KOPT-K1 (cell line): Measurements from ENCODE around the gene AKIRIN1.
"Not testable (repeated sequence)": the region's sequence is repeated elsewhere in the genome, so short reads cannot be mapped to it uniquely, and the experiment has no call there.

Experiments used
- H3K27ac ChIP-seq: fragments of 200-600 bp; sonication (generic); 2 replicates; pipeline ENCODE4 v1.5.1; 2016; ENCODE audit warnings: antibody characterized with exemption, mild to moderate bottlenecking, low read depth, low read length; ENCODE audit not compliant: poor library complexity, severe bottlenecking
- H3K36me3 ChIP-seq: fragments of 200-600 bp; sonication (generic); 2 replicates; pipeline ENCODE4 v1.5.1; 2017; ENCODE audit warnings: antibody characterized with exemption, mild to moderate bottlenecking, low read length, moderate library complexity; ENCODE audit not compliant: insufficient read depth
- H3K9me3 ChIP-seq: fragments of 200-600 bp; sonication (generic); 2 replicates; pipeline ENCODE4 v1.5.1; 2017; ENCODE audit warnings: antibody characterized with exemption, low read length, mild to moderate bottlenecking; ENCODE audit not compliant: insufficient read depth, poor library complexity, severe bottlenecking

Gene AKIRIN1

GRCh38 chr1:38979380-38979779 lies 11.7 kb upstream of the AKIRIN1 start:
- H3K9me3 ChIP-seq: peaks cover 32% of the 10 kb centered on the region
- not testable (repeated sequence) for H3K36me3 ChIP-seq, H3K27ac ChIP-seq

- Histone ChIP-seq H3K36me3 (peaks cover 22% of the 10 kb centered on the region), H3K9me3 (no peaks in the 10 kb centered on the region), H3K27ac (peak overlapping the region; percentile 87)
Observed at GRCh38 chr1:38989979-38990378, 1.1 kb upstream of the AKIRIN1 start.

GRCh38 chr1:38990386-38990737 lies 714 bp upstream of the AKIRIN1 start:
- peaks cover 26% of the 10 kb centered on the region for H3K36me3 ChIP-seq
- no peaks in the 10 kb centered on the region for H3K9me3 ChIP-seq
- H3K27ac ChIP-seq: peak overlapping the region; percentile 87

GRCh38 chr1:38991638-38992411 lies 749 bp downstream of the AKIRIN1 start:
- Histone ChIP-seq H3K9me3 (no peaks in the 10 kb centered on the region), H3K36me3 (peaks cover 36% of the 10 kb centered on the region), H3K27ac (peak overlapping the region; percentile 87)

DNA sequence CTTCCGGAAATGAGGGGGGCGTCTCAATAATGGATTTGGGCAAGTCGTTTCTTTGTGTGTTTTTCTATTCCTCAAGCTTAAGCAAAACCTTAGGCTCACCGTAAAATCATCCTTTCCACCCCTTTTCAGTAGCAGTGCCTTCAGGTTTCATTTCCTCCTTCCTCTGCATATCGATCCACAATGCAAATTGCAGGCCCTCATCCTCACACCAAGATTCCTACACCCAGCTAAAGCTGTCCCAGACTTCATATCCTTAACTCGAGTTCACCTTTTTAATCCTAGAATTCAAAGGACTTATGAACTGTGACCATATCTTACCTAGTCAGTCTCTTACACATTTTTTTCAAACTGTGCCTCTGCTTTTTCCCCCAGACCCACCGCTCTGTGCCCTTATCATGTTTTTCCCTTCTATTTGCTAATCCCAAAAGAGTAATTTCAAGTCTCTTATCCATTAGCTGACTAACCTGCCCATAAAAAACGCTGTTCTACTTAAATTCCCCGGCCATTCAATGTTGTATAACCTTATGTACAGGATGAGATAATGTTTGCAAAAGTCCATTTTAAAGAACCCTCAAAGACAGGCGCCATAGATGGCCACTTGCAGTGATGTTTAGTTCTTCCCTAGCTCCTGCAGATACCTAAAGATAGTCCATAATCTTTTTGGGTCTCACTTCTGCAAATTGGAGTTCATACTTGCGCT lies 1.5 kb downstream of the AKIRIN1 start:
- Histone ChIP-seq H3K27ac (peak overlapping the region; percentile 87), H3K36me3 (peaks cover 40% of the 10 kb centered on the region), H3K9me3 (no peaks in the 10 kb centered on the region)

DNA sequence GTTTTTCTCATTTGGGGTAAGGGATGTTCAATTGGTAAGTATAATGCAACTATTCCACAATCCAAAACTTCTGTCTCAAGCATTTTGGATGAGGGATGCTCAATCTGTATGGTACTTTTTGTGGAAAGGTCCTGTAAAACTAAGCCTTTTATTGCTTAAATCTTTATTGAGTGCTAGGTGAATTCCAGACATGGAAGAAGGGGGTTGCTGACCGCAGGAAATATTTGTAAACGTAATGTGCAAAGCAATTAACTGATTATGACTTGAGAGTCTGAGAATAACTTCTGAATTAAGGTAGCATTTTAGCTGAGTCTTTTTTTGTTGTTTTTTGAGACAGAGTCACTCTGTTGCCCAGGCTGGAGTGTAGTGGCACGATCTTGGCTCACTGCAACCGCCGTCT lies 3.1 kb downstream of the AKIRIN1 start:
- Histone ChIP-seq H3K27ac (no peak overlapping the region), H3K9me3 (no peaks in the 10 kb centered on the region), H3K36me3 (peaks cover 57% of the 10 kb centered on the region)

DNA sequence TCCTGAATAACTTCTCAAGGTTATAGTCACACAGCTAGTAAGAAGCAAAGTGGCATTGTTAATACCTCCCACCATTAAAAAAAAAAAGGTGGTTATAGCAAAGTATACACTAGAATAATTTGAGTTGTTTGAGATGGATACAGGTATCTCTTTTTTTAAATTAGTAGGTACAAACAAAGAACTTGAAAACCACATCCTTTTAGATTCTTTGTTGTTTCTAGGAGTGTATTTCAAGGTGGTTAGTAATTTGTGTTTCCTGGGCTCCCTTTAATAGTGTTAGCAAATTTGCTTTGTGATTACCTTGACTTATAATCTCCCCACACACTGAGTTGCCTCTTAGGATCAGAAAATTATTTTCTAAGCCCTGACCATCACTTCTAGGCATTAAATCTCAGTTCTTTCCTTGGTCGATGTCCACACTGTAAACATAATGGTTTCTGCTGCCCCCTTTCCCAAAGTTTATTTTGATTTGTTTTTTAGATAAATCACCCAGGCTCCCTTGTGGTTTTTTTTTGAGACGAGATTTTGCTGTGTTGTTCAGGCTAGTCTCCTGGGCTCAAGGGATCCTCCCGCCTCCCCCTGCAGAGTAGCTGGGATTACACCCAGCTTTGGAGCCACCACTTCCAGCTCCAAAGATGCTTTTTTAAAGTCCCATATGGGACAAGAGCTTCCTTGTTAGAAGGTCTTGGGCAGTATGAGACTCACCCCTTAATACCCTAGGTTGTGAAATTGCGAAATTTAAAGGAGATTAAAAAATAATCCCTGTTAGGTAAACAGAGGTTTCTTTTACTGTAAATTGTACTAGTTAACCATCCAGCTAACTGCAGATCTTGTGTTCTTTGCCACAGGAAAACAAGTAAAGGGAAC lies 6.2 kb downstream of the AKIRIN1 start:
- Histone ChIP-seq H3K9me3 (no peaks in the 10 kb centered on the region), H3K27ac (no peak overlapping the region), H3K36me3 (peaks cover 87% of the 10 kb centered on the region)

DNA sequence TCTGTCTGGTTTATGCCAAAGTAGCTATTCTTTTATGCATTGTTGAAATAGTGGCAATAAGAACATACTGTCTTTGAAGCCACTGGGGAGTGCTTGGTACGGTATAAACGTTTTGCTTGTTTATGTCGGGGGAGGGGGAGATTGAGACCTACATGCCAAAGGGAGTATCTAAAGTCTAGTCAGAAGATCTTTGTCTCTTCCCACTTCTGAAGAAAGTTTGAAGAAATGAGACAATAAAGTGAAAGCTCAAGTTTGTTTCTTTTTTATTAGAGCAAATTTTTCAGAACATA lies 6.8 kb downstream of the AKIRIN1 start:
- Histone ChIP-seq H3K36me3 (peaks cover 93% of the 10 kb centered on the region), H3K27ac (no peak overlapping the region), H3K9me3 (no peaks in the 10 kb centered on the region)

GRCh38 chr1:39001516-39002421 lies 10.7 kb downstream of the AKIRIN1 start:
- Histone ChIP-seq H3K36me3 (peaks cover 96% of the 10 kb centered on the region), H3K9me3 (no peaks in the 10 kb centered on the region), H3K27ac (no peak overlapping the region)

GRCh38 chr1:39003281-39003680 lies 12.2 kb downstream of the AKIRIN1 start:
- Histone ChIP-seq H3K9me3 (no peaks in the 10 kb centered on the region), H3K36me3 (peaks cover 100% of the 10 kb centered on the region), H3K27ac (no peak overlapping the region)

GRCh38 chr1:39003794-39004193 lies 12.7 kb downstream of the AKIRIN1 start:
- Histone ChIP-seq H3K27ac (no peak overlapping the region), H3K9me3 (no peaks in the 10 kb centered on the region), H3K36me3 (peaks cover 100% of the 10 kb centered on the region)

DNA sequence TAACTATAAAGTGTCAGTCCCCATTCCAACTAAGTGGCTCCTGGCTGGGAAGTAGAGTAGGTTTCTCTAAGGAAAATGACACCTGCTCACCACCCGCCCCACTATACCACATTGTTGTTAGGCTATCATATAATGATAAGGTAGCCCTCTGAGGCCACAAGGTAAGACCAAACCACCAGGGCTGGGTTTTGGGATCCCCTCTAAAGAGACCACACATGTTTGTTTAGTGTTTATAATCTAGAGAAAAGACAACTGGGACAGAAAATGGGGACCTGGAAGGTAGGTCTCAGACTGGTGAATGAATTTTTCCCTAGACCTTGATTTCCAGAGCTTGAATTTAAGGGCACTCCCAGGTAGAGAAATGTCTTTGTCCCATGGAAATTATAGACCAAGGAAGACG lies 15.2 kb downstream of the AKIRIN1 start:
- H3K36me3 ChIP-seq: peaks cover 93% of the 10 kb centered on the region
- H3K27ac ChIP-seq: no peak overlapping the region
- no peaks in the 10 kb centered on the region for H3K9me3 ChIP-seq

- no peak overlapping the region for H3K27ac ChIP-seq
- no peaks in the 10 kb centered on the region for H3K9me3 ChIP-seq
- H3K36me3 ChIP-seq: peaks cover 86% of the 10 kb centered on the region
Observed at GRCh38 chr1:39006726-39007645, 15.9 kb downstream of the AKIRIN1 start.

- not testable (repeated sequence) for H3K27ac ChIP-seq, H3K9me3 ChIP-seq, H3K36me3 ChIP-seq
Observed at GRCh38 chr1:39014956-39015355, 23.9 kb downstream of the AKIRIN1 start.
